NCI-H345 (cell line): ENCODE data around the gene SLC9A9.
"Not testable (repeated sequence)": the region's sequence is repeated elsewhere in the genome, so short reads cannot be mapped to it uniquely, and the experiment has no call there.

Experiments
- DNase-seq: peaks from one replicate; lab custom pipeline; 2025; lab: John Stamatoyannopoulos, UW

SLC9A9 gene

GRCh38 chr3:143551761-143552160, 296.5 kb downstream of the SLC9A9 start:
- no peak for DNase-seq

- DNase-seq: no peak
Measured at GRCh38 chr3:143548861-143549497, 299.3 kb downstream of the SLC9A9 start.

GRCh38 chr3:143548393-143548792, 299.9 kb downstream of the SLC9A9 start:
- DNase-seq: no peak

DNA sequence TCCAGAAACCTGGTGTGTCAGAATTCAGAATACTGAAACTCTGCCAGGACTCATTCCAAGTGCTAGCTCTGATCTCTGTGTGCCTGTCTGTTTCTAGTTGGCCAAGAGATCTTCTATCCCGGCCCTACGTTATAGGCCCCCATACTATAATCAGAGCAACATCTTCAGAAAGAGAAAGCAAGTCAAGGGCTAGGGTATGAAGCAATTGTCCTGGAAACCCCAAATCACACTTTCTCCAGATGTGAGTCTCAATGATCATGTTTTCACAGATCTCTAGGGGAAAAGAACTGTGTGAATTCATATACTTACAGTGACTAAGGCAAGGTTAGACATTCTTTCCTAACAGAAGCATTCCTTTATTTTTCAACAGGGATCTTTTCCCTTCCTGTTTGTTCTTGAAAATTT, 309.7 kb downstream of the SLC9A9 start:
- no peak for DNase-seq

DNA sequence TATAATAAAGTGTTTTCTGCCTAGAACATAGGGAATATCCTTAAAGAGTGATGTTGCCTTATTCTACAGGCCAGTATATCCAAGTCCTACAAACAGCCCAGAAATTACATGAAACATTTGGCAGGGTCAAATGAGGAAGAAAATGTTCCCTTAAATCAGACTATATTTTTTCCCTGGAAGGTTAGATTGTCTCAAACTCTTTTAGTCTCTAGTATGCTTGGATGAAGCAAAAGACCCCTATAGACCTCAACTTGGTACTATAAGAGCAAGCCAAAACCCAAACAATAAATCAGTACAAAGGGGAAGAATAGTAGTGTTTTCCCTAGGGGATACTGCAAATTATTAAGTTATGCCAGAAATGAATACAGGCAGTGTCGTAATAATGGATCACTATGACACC, 310.2 kb downstream of the SLC9A9 start:
- DNase-seq: no peak

DNA sequence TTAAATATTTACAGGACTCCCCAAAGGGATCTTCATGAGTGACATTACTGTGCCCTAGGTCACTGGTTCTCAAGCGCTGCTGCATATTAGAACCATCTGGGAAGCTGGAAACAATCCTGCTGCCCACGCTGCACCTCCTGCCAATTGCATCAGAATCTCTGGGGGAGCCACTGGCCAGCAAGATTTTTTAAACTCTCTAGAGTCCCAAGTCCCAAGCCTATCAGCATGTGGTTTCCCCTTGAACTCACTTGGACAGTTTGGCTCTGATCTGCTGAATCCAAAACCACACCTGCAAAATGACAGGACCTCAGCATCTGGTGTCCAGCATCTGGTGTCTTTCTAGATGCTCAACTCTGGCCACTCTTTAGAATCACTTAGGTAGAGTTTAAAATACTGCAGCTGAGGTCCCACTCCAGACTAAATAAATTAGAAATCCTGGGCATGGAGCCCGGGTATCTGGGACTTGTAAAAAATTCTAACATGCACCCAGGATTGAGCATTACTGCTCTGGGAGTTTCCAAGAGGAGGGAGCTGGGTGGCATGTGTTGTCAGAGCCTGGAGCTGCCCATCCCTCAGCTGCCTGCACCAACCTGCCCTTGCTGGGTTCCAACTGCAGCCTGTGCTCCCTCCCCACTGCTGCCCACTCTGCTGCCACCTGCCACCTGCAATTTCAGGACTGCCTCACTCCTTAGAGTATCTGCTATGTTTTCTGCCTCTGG, 311.3 kb downstream of the SLC9A9 start:
- no peak for DNase-seq

DNA sequence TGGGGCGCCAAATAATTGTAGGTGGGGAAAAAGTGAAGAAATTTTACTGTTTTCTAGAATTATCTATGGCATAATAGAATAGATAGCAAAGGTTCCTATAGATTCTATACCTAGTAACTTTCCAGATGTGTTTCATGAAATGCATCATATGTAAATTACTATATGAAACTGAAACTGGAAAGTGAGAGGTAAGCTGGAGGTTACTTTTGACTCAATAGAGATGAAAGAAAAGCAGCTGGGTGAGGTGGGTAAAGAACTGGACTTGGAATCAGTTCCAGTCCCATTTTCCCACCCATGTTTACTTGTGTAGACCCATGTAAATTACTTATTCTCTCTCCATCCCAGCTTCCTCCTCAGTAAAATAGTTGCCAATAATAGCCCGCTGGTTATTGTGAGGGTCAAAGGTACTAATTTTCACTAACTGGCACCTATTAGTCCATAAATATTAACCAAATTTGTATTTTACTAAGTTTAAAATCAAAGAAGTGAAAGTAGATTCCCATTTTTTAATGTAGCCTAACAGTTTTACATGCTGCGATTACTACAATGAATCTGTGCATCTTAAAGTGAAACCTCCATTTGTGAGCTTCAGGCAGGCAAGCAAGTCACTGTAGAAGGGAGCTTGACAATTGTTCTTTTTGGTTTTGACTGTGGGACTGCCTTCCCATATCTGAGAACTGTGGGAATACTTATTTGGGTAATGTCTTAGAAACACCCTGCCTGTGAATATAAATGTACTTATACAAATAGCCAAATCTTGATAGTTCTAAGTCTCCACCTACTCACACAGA, 312.1 kb downstream of the SLC9A9 start:
- no peak for DNase-seq

DNA sequence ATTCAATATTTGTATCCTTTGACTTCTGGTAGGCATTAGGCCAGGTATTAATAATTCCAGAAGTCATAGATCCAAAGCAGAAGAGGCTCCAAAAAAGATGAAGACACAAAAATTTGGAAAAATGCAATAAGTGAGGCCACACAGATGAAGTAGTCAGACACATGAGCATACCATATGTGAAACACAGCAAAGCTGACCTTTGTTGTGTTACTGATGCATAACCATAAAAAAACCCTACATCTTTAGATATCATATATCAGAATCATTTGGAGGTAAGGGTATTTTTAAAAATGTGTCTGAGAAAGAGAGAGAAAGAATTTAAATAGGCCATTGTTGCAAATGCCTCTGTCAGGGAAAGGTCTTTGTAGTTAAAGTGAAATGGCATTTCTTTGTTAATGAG, 314.9 kb downstream of the SLC9A9 start:
- DNase-seq: no peak

DNA sequence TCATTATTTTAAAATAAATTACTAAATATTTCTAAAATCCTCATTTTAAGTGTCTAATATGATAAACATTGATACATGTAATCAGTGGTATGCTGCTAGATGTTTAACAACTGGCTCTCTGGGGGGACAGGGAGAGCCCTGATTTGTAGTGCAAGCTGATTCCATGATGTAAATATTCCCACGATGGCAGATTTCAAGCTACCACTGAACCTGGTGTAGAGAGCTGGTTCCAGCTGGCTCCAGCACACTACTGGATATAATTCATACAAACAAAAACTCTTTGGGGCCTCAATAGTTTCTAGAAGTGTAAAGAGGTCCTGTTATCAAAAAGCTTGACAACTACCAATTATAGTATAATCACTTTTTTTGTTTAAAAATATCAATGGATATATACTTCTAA, 316.2 kb downstream of the SLC9A9 start:
- DNase-seq: no peak

- no peak for DNase-seq
Measured at GRCh38 chr3:143531101-143531500, 317.2 kb downstream of the SLC9A9 start.

DNA sequence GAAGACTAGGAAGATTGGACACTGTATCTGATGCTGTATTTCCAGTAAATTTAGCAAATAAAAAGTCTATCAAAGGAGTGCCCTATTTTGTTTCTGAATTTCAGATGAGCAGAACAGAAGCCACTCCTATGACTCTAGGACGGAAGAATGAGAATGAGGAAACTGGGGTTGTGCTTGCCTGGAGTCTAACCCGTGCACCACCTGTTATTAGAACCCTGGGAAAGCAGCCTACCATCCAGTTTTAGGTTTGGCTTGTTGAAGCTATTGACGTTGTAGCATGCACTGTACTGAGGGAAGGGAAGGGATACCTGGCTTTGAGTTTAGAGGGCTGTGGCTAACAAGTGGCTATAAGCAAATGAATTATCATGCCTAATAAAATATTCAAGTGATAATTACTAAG, 318.5 kb downstream of the SLC9A9 start:
- no peak for DNase-seq

- no peak for DNase-seq
Measured at GRCh38 chr3:143529018-143529478, 319.2 kb downstream of the SLC9A9 start.

- DNase-seq: no peak
Measured at GRCh38 chr3:143526011-143526545, 322.2 kb downstream of the SLC9A9 start.

DNA sequence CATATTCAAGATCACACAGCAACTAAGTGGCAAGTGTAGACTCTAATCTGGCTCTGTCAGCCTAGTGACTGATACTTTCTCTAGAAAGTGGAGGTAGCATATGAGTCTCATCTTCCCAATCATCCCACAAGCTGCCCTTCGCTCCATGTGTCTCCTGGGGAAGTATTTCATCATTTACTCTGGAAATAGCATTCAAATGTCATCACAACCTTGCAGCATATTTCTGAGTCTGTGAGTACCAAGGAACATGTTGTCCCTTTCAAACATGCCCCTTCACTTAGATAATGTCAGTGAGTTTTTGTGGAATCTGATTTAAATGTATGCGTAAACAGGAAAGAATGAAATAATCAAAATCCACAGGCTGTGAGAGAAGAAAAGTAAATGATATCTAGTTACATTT, 322.9 kb downstream of the SLC9A9 start:
- no peak for DNase-seq

DNA sequence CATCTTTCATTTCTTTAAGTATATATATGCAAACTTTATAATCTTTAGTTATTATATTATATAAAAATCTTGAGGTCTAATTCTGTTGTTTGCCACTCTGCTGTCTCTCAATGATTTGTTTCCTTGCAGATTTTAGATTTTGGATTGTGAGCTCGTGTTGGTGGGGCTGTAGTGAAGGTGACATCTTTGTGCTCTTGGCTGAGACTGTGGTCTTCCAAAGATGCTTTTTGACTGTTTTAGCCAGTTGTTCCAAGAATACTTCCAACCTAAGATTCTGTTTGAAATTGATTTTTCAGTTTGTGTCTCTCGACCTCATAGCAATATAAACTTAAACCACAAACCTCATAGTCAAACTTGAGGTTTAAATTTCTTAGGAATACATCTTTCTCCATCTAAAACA, 326.5 kb downstream of the SLC9A9 start:
- no peak for DNase-seq

GRCh38 chr3:143517131-143517530, 331.1 kb downstream of the SLC9A9 start:
- DNase-seq: not testable (repeated sequence)

DNA sequence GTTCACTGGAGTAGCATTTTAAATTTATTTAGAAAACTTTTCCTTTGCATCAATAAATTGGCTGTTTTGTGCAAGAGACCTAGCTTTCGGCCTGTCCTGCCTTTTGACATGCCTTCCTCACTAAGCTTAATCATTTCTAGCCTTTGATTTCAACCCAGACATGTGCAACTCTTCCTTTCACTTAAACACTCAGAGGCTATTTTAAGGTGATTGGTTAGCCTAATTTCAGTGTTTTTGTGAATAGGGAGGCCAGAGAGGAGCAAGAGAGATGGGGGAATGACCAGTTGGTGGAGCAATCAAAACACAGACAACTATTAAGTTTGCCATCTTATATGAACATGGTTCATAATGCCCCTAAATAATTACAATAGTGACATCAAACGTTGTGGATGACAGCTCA, 333.4 kb downstream of the SLC9A9 start:
- no peak for DNase-seq

- no peak for DNase-seq
Measured at GRCh38 chr3:143514109-143514508, 334.2 kb downstream of the SLC9A9 start.

DNA sequence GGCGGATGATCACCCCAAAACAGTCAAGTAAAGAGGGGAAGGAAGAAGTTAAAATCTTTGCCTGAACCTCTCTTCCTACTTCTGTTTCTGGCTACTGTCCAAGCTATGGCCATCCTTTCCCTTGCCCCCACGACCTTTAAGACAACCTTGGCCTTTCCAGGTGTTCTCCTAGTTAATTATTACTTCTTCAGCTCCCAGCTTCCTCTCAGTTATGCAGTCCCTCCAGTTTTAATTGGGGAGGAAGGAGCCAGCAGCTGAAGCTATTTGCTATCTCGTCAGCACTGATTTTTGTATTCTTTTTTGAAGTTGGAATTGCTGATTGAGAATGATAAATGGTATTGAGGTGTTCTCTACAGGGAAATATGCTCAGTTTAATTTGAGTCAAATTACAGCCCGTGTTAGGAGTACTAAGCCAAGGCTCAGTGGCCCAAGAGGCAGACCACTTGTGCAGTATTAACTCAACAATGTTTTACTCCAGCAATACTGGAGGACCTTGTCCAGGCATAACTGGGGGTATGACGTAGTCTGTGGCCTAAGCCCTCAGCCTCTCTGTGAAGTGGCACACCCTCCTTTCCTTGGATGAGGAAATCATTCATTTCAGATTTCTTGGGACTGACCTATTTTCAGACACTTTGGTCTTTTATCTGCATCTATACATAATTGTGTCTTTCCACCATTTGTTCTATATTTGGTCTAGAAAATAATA, 336.9 kb downstream of the SLC9A9 start:
- no peak for DNase-seq

- DNase-seq: no peak
Measured at GRCh38 chr3:143510601-143511000, 337.7 kb downstream of the SLC9A9 start.

DNA sequence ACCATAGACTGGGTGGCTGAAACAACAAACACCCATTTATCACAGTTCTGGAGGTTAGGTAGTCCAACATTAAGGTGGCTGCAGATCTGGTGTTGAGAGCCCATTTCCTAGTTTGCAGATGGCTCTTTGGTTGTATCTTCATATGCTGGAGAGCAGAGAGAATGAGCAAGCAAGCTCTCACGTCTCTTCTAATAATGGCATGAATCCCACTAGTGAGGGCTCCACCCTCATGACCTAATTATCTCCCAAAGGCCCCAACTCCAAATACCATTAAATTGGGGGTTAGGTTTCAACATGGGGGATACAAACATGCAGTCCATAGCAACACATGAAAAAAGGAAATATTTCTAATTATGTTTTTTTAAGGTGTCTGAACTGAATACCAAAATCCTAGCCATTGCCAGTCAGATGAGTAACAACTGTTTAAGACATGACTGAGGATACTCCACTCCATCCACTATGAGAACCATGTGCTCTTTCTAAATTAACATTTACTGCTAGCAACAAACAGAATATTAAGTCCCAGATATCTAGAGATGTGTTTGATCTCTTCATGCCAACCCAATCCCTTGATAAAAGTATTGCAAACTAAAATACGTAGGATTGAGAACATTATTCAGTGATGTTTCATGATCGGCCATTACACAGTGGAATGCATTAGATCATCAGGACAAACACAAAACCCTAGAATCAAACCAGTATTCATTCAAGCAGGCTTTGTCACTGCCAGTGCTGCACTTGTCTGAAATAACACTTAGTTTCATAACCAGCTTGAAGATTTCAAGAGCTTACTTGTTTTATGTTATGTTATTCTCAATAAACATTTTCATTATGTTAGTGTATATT, 340.3 kb downstream of the SLC9A9 start:
- no peak for DNase-seq
